Pons (tissue), 1 donor: ENCODE results near the gene CDC42BPA.
"Not testable (repeated sequence)": the region's sequence is repeated elsewhere in the genome, so short reads cannot be mapped to it uniquely, and the experiment has no call there.

ENCODE experiments used
- DNase-seq: peaks from one replicate; pipeline ENCODE4 v3.0.0-alpha.2; 2016; ENCODE audit warnings: low spot score

CDC42BPA gene

GRCh38 chr1:227132695-227133094, 185.6 kb downstream of the CDC42BPA start:
- not testable (repeated sequence) for DNase-seq

DNA sequence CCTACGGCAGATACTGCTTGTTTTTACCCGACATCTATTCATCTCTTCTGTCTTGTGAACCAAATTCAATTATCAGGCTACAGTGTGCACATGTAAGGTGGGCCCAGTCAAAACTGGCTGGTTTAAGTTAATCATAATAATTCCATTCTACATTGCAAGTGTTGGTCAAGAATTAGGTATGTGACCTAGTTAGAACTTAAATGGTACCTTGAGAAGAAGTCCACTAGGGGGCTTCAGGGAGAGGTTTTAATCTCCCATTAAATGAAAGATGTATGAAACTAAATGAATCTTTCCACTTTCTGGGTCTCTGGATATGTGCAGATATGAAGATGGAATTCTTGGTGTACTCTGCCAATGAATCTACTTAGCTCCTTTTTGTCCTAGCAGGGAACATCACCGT, 187.1 kb downstream of the CDC42BPA start:
- no peak for DNase-seq

DNA sequence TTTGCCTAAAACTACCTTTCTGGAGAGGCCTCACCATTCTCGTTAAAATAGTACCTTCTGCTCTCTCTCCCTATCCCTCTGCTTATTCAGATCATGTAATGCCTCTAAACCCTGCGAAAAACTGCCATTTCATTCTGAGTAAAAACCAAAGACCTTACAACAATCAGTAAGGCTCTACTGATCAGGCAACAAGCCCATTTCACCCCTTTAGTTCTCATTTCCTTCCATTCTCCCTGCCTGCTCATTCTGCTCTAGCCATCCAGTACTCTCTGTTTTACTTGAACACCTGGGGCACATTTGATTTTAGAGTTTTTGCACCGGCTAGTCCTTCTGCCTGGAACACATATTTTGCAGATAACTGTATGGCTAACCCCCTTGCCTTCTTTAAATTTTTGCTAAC, 190.4 kb downstream of the CDC42BPA start:
- no peak for DNase-seq

DNA sequence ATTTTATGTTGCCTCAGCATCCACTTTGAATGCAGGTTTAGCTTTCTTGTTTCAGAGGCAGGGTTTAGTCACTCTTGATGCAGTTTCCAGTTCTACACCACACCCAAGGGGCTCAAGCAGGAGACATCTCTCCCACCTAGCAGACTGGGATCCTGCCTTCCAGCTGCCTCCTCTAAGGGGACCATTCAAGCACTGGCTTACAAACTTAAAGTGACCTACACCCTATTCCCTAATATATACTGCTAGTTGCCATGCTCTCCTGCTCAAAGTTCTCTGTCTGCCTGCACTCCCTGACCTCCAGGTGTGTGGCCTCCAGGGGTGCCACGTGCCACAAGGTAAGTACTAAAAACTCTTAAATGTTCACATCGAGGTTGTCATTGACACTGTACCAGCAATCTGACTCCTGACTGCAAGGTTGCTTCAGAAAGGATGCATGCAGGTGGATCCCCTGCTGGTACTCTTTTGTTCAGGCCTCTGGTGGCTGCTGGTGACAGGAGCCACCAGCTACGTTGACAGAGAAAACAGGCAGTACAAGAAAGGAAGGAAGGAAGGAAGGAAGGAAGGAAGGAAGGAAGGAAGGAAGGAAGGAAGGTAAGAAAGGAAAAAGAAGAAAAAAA, 192.3 kb downstream of the CDC42BPA start:
- DNase-seq = no peak

GRCh38 chr1:227124473-227124872, 193.8 kb downstream of the CDC42BPA start:
- DNase-seq = no peak

- no peak for DNase-seq
These were observed 197.5 kb downstream of the CDC42BPA start for GRCh38 chr1:227120826-227121225.

DNA sequence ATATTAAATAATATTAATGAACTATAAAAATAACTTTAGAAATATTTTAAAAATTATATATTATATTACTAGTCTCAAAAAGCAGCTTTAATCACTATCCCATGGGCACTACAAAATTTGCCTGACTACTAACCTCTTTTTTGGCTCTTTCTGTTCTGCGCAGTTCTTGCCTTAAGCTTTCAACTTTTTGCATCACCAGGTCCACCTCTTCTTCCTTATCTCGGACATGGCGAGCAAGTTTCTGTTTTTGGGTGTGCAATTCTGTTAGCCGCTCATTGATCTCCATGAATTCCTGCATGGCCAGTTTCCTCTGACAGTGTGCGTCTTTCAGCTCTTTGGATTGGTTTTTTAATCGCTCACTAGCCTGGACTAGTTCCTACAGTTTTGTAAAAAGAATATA, 205.8 kb downstream of the CDC42BPA start:
- DNase-seq = no peak

GRCh38 chr1:227111782-227112181, 206.5 kb downstream of the CDC42BPA start:
- DNase-seq = no peak

DNA sequence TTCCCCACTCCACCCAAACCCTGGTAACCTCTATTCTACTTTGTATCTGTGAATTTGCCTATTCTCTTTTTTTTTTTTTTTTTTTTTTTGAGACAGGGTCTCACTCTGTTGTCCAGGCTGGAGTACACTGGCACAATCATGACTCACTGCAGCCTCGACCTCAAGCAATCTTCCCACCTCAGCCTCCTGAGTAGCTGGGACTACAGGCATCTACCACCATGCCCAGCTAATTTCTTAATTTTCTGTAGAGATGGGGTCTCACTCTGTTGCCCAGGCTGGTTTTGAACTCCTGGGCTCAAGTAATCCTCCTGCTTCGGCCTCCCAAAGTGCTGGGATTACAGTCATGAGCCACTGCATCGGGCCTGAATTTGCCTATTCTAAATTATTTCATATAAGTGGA, 213.0 kb downstream of the CDC42BPA start:
- not testable (repeated sequence) for DNase-seq

- DNase-seq = no peak
These were observed 216.2 kb downstream of the CDC42BPA start for GRCh38 chr1:227102056-227102455.

DNA sequence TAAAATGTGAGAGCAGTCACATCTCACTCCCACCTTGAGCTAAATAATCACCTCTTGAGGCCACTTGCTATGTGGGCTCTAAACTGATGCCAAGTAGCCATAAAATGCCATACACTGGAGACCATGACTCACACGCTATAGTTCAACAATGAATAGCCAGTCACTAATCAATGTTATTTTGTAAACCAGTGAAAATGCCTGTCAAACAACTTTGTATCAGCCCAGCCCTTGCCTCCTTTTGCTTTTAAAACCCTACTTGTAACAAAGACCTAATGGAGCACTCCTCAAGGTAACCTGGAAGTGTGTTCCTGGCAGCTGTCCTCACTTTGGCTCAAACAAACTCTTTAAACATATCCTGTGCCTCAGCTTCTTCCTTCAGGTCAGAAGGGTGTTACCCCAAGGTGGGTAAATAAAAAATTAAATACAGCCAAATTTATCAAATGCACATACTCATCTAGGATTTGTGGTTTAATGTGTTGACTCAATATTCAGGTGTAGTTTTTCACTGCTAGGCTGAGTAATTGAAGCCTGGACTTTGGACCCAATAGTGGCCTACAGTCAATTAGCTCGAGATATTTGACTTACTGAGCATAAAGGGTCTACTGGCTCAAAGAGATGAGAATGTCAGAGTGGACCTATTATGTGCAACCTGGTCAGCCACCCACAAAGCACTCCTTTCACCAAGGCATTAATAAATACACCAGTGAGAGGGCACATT, 223.9 kb downstream of the CDC42BPA start:
- DNase-seq = no peak

DNA sequence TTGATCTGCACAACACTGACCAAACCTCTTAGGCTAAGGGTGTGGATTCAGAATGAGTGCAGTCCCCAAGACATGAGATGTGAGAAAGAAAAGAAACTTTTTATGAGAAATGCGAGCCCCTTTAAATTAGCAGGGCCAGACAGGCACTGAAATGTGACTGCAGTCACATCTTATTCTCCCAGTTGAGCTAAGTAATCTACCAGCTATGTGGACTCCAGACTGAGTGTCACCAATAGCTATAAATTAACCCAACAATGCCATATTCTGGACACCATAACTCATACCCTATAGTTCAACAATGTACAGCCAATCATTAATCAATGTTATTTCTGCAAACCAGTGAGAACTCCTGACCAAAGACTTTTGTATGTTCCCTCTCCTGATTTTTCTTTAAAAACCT, 225.0 kb downstream of the CDC42BPA start:
- DNase-seq = no peak

- DNase-seq = no peak
These were observed 226.2 kb downstream of the CDC42BPA start for GRCh38 chr1:227092069-227092468.

- DNase-seq = no peak
These were observed 231.7 kb downstream of the CDC42BPA start for GRCh38 chr1:227086636-227087035.

DNA sequence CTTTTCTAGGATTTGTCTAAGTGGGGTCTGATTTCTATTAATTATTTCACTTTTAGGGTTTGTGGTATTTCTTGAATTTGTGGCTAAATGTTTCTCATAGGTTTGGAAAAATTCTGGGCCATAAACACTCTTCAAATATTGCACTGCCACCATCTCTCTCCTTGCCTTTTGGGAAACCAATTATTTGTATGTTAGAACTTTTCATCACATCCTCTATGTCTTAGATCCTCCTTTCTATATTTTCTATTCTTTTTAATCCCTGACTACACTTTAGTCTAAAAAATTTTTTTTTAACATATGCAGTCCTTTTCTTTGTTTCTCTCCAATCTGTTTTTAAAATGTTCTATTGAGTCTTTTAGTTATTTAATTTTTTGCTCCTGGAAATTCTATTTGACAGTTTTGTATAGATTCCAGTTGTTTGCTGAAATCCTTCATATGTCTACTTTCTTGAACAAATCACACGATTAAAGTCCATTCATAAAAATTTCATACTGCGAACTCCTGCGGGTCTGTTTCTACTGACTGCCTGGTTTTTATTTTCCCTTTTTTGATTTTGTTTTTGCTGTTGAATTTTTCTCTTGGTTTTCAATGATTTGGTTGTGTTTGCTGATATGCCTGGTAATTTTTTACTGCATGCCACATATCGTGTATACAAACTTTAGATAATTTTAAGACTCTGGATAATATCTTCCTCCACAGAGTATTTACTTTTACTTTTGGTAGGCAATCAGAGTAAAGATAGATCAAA, 235.1 kb downstream of the CDC42BPA start:
- DNase-seq = no peak

GRCh38 chr1:227077783-227078182, 240.5 kb downstream of the CDC42BPA start:
- no peak for DNase-seq

DNA sequence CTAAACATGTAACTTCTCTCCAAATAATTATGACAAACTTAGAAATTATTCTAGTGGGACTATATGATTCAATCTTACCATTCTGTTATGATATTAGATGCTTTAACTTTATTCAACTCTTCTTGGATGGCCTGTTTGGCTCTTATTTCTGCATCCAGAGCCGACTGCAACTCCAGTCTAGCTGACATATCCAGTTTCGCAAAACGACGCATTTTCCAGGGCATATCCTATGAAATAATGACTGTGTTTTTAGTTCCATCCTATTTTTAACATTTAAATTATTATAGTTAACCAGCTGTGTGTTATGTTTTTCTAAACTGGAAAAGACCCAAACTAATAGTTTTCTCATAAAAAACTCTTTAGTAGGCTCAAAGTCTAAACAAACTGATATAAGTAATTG, 244.5 kb downstream of the CDC42BPA start:
- no peak for DNase-seq

DNA sequence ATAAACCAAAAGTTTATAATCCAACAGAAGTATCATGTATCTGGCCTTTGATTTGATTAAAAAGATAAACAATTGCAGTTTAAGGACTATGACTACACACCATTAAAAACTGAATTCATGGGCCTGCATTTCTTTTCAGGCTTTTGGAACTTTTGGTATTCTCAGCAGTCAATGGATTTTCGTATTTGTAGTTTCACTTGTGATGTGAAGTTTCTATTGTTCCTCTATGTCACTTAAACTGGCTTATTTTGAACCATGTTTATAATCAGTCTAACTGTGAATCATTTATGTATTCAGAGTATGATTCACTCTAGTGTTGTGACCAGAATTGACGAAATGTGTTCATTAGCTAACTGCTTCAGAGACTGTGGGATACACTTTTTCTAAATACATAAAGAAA, 245.3 kb downstream of the CDC42BPA start:
- DNase-seq = no peak

- DNase-seq = no peak
These were observed 246.3 kb downstream of the CDC42BPA start for GRCh38 chr1:227071895-227072587.

DNA sequence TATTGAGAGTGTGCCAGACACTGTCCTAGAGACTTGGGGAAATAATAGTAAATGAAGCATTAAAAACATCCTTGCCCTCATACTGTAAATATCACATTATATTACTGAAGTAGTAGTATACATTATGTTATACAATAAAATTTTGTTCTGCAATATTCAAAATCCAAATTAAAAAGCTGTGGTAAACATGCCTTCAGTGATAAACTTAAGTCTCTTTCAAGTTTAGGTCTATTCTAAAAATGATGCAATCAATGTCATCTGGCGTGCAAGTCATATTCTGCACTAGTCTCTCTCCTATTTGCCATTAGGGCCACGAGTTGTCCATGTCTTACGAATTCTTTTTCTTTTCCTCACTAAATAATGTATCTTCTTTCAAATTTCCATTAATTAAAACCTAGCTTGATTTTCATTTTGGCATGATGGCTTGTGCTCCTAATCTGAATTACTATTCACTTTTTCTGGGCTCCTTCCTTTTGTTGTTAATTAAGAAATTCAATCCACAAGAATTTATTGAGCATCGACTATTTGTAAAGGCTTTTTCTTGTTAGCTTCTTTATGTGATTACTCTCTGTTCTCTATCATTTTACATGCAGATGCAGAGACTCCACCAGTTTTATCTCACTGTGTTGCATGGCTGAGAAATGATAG, 247.5 kb downstream of the CDC42BPA start:
- DNase-seq = no peak

GRCh38 chr1:227069490-227069889, 248.8 kb downstream of the CDC42BPA start:
- no peak for DNase-seq

DNA sequence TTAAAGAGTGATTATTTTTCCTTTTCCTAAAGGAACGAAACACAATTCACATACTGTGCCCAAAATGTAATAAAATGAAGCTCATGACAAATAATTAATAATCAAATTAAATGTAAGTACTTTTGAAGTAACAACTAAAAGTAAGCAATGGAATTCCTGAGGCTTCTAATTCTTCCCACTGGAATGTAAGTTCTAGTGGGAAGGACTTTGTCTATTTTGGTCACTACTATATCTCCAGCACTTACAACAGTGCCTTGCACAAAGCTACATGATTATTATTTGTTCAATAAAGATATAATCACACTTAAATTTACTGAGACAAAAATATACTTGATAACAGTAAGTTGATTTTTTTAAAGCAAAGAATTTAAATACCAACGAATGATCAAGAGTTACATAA, 249.4 kb downstream of the CDC42BPA start:
- DNase-seq = no peak
